Cardiac fibroblast (primary cell): Measurements from ENCODE around the gene THBS2.
A peak's percentile ranks its signal among the peaks of the same experiment; 100 is the strongest.
"Not testable (repeated sequence)": the region's sequence is repeated elsewhere in the genome, so short reads cannot be mapped to it uniquely, and the experiment has no call there.

ENCODE experiments used
- DNase-seq, 2 donors: peaks; one replicate each; pipeline versions ENCODE4 v3.0.0 to v3.0.0-alpha.2; 2010; ENCODE audit warnings: low read depth in 2 of 2
- H3K4me3 ChIP-seq, 2 donors: replicated peaks in 1 of 2; 1 replicate in 1 of 2; 2 replicates in 1 of 2; pipeline ENCODE4 v1.5.1; 2011; ENCODE audit warnings: low read depth in 2 of 2, low read length in 2 of 2, mild to moderate bottlenecking in 2 of 2, moderate library complexity in 1 of 2
- TF ChIP-seq, protein P1 (sequence below): IDR thresholded peaks from one replicate; pipeline ENCODE4 v1.5.1; 2011; ENCODE audit warnings: low read depth, mild to moderate bottlenecking, low read length, inconsistent platforms

Gene THBS2

DNA sequence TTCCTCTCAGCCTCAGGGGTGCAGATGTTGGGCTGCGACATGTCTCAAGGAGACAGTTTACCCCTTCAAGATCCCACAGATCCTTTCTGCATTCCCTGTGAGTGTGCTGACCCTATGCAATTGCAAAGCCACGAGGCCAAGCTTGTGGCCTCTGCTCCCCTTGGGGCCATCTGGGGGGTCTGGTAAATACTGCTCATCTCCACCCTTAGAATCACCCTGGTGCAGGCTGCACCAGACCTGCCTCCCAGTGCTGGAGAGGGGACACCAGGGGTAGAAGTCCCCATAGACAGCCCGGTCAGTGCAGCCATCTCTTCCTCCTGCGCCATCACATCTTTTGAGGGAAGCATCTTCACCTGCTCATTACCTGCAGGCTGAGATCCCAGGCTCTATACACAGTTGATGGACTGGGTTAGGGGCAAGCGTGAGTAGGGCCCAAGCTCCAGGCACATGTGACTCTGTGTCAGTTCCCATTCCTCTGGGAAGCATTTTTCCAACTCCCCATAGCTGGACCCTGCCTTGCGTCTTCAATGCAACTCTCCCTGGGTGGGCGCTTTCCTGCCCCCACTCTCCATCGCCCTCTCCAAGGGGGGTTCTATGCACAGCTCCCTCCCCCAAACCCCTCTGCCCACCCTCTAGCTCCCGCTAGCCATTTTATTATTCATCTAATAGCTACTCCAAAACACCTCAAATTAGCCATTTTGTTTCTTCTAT lies 53.9 kb downstream of the THBS2 start:
- no peak overlapping the region for H3K4me3 ChIP-seq
- DNase-seq: no peak
- TF ChIP-seq, protein P1, sequence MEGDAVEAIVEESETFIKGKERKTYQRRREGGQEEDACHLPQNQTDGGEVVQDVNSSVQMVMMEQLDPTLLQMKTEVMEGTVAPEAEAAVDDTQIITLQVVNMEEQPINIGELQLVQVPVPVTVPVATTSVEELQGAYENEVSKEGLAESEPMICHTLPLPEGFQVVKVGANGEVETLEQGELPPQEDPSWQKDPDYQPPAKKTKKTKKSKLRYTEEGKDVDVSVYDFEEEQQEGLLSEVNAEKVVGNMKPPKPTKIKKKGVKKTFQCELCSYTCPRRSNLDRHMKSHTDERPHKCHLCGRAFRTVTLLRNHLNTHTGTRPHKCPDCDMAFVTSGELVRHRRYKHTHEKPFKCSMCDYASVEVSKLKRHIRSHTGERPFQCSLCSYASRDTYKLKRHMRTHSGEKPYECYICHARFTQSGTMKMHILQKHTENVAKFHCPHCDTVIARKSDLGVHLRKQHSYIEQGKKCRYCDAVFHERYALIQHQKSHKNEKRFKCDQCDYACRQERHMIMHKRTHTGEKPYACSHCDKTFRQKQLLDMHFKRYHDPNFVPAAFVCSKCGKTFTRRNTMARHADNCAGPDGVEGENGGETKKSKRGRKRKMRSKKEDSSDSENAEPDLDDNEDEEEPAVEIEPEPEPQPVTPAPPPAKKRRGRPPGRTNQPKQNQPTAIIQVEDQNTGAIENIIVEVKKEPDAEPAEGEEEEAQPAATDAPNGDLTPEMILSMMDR: no peak

DNA sequence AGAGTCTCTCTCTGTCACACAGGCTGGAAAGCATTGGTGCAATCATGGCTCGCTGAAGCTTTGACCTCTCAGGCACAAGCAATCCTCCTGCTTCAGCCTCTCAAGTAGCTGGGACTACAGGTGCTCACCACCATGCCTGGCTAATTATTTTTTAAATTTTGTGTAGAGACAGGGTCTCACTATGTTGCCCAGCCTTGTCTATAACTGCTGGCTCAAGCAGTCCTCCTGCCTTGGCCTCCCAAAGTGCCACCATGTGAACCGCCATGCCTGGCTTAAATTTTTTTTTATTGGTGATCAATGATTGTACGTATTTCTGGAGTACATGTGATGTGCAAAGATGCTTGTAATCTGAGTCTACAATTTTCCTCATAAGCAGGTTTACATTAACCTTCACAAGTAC lies 54.8 kb downstream of the THBS2 start:
- TF ChIP-seq, protein P1: no peak
- no peak overlapping the region for H3K4me3 ChIP-seq
- no peak for DNase-seq

DNA sequence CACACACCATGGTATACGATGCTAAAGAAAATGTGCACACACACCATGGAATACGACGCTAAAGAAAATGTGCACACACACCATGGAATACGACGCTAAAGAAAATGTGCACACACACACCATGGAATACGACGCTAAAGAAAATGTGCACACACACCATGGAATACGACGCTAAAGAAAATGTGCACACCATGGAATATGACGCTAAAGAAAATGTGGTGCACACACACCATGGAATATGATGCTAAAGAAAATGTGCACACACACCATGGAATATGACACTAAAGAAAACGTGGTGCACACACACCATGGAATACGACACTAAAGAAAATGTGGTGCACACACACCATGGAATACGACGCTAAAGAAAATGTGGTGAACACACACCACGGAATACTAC lies 55.7 kb downstream of the THBS2 start:
- H3K4me3 ChIP-seq, DNase-seq: not testable (repeated sequence)

DNA sequence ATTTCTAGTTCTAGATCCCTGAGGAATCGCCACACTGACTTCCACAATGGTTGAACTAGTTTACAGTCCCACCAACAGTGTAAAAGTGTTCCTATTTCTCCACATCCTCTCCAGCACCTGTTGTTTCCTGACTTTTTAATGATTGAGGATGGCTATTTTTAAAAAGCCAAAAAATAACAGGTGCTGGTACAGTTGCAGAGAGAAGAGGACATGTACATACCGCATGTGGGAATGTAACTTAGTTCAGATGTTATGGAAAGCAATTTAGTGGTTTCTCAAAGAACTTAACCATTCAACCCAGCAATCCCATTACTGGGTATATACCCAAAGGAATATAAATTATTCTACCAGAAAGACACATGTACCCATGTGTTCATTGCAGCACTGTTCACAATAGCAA lies 57.4 kb downstream of the THBS2 start:
- DNase-seq, H3K4me3 ChIP-seq: not testable (repeated sequence)

DNA sequence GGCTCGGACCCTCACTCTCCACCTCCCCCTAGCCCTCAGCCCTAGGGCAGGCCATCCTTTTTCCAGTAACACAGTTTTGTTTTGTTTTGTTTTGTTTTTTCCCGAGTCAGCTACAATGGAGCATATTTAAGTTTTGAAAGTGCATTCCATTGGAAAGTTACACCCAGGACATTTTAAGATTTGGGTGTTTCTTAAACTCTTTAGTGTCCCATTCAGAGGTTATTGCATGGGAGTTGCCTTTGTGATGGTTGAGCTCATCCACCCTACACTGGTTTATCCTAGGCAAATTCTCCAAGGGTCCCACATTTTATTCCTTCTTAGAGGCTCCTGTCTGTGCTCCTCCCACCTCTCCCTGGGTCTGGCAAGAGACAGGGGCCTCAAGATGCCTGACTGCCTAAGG lies 58.9 kb downstream of the THBS2 start:
- no peak overlapping the region for H3K4me3 ChIP-seq
- DNase-seq: no peak
- TF ChIP-seq, protein P1: no peak

DNA sequence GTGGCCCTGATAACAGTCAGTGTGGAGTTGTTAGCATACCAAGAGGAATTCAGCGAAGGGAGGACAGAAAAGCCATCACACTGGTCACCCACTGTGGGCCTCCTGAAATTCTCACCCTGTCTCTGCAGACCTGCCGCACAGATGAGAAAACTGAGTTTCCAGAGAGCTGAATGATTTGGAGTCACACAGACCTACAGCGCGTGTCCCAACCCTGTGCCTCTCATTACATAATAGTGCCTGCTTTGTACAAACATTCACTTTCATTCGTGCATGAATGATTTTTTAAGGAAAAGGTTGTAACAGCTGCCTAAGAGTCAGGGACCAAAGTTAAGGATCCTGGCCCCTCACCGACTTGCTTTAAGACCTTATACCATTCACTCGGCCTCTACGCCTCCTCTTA lies 62.7 kb downstream of the THBS2 start:
- no peak overlapping the region for H3K4me3 ChIP-seq
- TF ChIP-seq, protein P1: no peak
- no peak for DNase-seq

DNA sequence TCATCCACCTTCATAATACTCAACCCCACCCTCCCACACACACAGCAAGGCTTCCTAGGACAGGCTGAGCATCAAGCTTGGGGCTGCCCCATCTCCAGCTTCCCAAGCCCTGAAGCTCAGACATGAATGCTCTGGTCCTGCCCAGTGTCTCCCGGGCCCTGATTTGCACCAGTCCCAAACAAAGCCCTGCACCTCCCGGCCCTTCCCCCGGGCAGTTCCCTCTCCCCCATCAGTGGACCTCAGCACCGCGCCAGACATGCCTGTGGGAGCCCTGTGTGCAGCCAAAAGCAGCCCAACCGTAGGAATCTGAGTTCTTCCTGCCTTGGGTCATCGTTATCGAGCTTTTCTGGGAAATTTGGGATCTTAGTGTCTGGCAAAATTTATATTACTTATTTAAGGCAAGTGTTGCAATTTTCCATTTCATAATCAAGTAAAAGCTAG lies 63.5 kb downstream of the THBS2 start:
- TF ChIP-seq, protein P1: no peak
- no peak overlapping the region for H3K4me3 ChIP-seq
- DNase-seq: peak; percentile 86 to 98

DNA sequence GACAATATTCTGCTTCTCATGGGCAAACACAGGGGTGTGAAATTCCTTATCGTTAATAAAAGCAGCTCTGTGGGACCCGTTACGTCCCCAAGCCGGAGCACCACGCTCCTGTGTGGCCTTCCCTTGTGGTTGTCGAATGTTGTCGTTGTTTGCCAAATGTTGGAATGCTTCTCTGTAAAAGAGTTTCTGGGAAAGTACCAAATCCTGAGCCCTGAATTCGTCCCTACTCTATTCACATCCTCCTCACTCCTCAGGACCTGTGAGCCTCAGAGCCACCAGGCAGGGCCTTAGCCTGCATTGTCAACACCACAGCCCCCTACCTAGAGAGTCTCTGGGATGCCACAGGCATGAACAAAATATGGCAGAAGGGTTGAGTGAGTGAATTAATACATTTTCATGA lies 64.0 kb downstream of the THBS2 start:
- no peak overlapping the region for H3K4me3 ChIP-seq
- peak; percentile 28 to 32 for DNase-seq
- TF ChIP-seq, protein P1: no peak
